Naive B cell (primary cell): ENCODE results near the gene RBPJ. TPM values are rescaled to one million over a fixed set of nuclear protein-coding genes. Genes with fewer than 3 reads are reported as not detected.

Experiments
- ATAC-seq, 2 donors: fragments of 150-1000 bp; cut with Tn5 transposase; 2 replicates each; pipeline ENCODE4 v1.10.0; 2021; ENCODE audit warnings: low read depth in 2 of 2, mild to moderate bottlenecking in 2 of 2, moderate library complexity in 2 of 2
- DNase-seq: peaks from one replicate; pipeline ENCODE4 v3.0.0; 2022
- H3K27ac Mint-ChIP-seq, 6 donors: one replicate each; pipeline ENCODE4 v1.8.0; 2020 to 2022; ENCODE audit warnings: mild to moderate bottlenecking in 6 of 6, mixed read lengths in 6 of 6, moderate library complexity in 5 of 6, inconsistent platforms in 2 of 6
- H3K27me3 Mint-ChIP-seq, 3 donors: one replicate each; pipeline ENCODE4 v1.8.0; 2021 to 2022; ENCODE audit warnings: mixed read lengths in 3 of 3, mild to moderate bottlenecking in 1 of 3
- H3K36me3 Mint-ChIP-seq, 2 donors: one replicate each; pipeline ENCODE4 v1.8.0; 2020 to 2022; ENCODE audit warnings: mixed read lengths in 2 of 2, inconsistent platforms in 1 of 2, mild to moderate bottlenecking in 1 of 2
- H3K4me1 Mint-ChIP-seq, 3 donors: one replicate each; pipeline ENCODE4 v1.8.0; 2020 to 2022; ENCODE audit warnings: mixed read lengths in 3 of 3, inconsistent platforms in 1 of 3, mild to moderate bottlenecking in 1 of 3, moderate library complexity in 1 of 3
- H3K4me3 Mint-ChIP-seq, 8 donors: one replicate each; pipeline ENCODE4 v1.8.0; 2020 to 2022; ENCODE audit warnings: mild to moderate bottlenecking in 8 of 8, mixed read lengths in 8 of 8, moderate library complexity in 8 of 8, inconsistent platforms in 2 of 8
- H3K9me3 Mint-ChIP-seq, 7 donors: one replicate each; pipeline ENCODE4 v1.8.0; 2020 to 2022; ENCODE audit warnings: mixed read lengths in 7 of 7, mild to moderate bottlenecking in 5 of 7, inconsistent platforms in 2 of 7, moderate library complexity in 1 of 7
- polyA plus RNA-seq, 6 donors: library from polyadenylated mRNA; unstranded; fragments of 300-500 nt; fragmentation: Illumina TruSeq; gene quantifications; one replicate each; pipeline ENCODE4 v1.2.3, GENCODE V29; 2021; ENCODE audit warnings: low read depth in 6 of 6

The RBPJ gene
- polyA plus RNA-seq, 6 donors from 2014 or later: 35.7 to 82.1 (median 49.6) TPM

GRCh38 chr4:26294904-26295303, 25.9 kb upstream of the RBPJ start:
- H3K4me1 Mint-ChIP-seq: no peaks in the 10 kb centered on the region
- ATAC-seq: no peak
- no peak for DNase-seq
- H3K27me3 Mint-ChIP-seq: peaks cover 13 to 27% (median 16%) of the 10 kb centered on the region in 3 donors
- no peak overlapping the region for H3K4me3 Mint-ChIP-seq
- H3K9me3 Mint-ChIP-seq: no peaks in the 10 kb centered on the region
- peak overlapping the region in 1 of 6 donors; percentile 33 for H3K27ac Mint-ChIP-seq
- no peaks in the 10 kb centered on the region for H3K36me3 Mint-ChIP-seq

DNA sequence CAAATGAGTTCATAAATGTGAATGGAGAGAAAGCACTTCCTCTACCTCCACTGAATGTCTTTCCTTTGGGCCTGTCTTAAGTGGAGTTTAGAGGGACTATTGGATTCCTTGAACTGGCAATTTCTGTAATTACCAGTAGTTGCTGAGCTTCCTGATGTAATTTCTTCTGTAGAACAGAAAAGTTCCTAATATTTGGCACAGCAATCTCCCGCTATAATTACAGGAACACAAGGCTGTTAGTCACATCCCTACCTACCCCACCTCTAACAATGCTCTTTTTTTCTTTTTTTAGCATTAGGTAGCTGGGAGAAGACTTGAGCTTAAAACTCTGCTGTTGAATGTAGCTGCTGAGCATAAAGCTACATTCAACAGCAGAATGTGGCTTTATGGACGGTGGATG, 24.8 kb upstream of the RBPJ start:
- H3K9me3 Mint-ChIP-seq: no peaks in the 10 kb centered on the region
- H3K36me3 Mint-ChIP-seq: no peaks in the 10 kb centered on the region
- no peak overlapping the region for H3K4me3 Mint-ChIP-seq
- peaks cover 13 to 25% (median 16%) of the 10 kb centered on the region in 3 donors for H3K27me3 Mint-ChIP-seq
- ATAC-seq: no peak
- no peak overlapping the region for H3K27ac Mint-ChIP-seq
- H3K4me1 Mint-ChIP-seq: no peaks in the 10 kb centered on the region
- no peak for DNase-seq

GRCh38 chr4:26296514-26296913, 24.3 kb upstream of the RBPJ start:
- Mint-ChIP-seq H3K27me3 (peaks cover 13 to 21% (median 16%) of the 10 kb centered on the region in 3 donors), H3K9me3 (no peaks in the 10 kb centered on the region), H3K36me3 (no peaks in the 10 kb centered on the region), H3K27ac (peak overlapping the region in 1 of 6 donors; percentile 80), H3K4me3 (no peak overlapping the region), H3K4me1 (no peaks in the 10 kb centered on the region)
- DNase-seq (no peak), ATAC-seq (no peak)

GRCh38 chr4:26297219-26297618, 23.6 kb upstream of the RBPJ start:
- no peak overlapping the region for H3K4me3 Mint-ChIP-seq
- H3K36me3 Mint-ChIP-seq: no peaks in the 10 kb centered on the region
- peak overlapping the region in 1 of 6 donors; percentile 76 for H3K27ac Mint-ChIP-seq
- H3K9me3 Mint-ChIP-seq: no peaks in the 10 kb centered on the region
- H3K4me1 Mint-ChIP-seq: no peaks in the 10 kb centered on the region
- DNase-seq (no peak), ATAC-seq (no peak)
- peaks cover 13 to 21% (median 16%) of the 10 kb centered on the region in 3 donors for H3K27me3 Mint-ChIP-seq

- no peak overlapping the region for H3K27ac Mint-ChIP-seq
Measured at GRCh38 chr4:26298198-26298947, 22.4 kb upstream of the RBPJ start.

DNA sequence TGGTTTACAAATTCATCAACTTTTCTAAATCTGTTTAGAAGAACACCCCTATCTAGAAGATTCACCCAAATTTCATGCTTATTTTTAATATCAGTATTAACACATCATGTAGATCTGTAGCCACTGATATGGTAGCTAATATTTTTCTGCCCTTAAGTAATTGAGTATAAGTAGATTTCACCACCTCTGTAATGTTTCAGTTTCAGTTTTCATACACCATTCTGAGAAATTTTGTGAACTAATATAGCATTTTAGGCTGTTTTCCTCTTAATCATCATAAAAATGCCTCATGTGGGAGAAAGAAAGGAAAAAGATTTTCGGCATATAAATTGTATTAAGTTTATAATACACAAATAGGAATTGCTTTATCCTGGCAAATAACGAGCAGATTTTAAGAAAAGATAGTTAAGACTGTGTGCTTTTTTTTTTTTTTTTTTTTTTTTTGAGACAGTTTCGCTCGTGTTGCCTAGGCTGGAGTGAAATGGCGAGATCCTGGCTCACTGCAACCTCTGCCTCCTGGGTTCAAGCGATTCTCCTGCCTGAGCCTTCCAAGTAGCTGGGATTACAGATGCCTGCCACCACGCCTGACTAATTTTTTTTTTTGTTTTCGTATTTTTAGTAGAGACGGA, 21.4 kb upstream of the RBPJ start:
- no peaks in the 10 kb centered on the region for H3K36me3 Mint-ChIP-seq
- no peaks in the 10 kb centered on the region for H3K4me1 Mint-ChIP-seq
- H3K27ac Mint-ChIP-seq: no peak overlapping the region
- peak overlapping the region in 1 of 8 donors; percentile 35 for H3K4me3 Mint-ChIP-seq
- no peaks in the 10 kb centered on the region for H3K9me3 Mint-ChIP-seq
- DNase-seq (no peak), ATAC-seq (no peak)
- peaks cover 8 to 21% (median 12%) of the 10 kb centered on the region in 3 donors for H3K27me3 Mint-ChIP-seq

More at GRCh38 chr4:26298198-26298947, 22.4 kb upstream of the RBPJ start:
- no peak for ATAC-seq
- peaks cover 13 to 21% (median 16%) of the 10 kb centered on the region in 3 donors for H3K27me3 Mint-ChIP-seq
- H3K9me3 Mint-ChIP-seq: no peaks in the 10 kb centered on the region
- no peaks in the 10 kb centered on the region for H3K4me1 Mint-ChIP-seq
- no peak overlapping the region for H3K4me3 Mint-ChIP-seq
- no peaks in the 10 kb centered on the region for H3K36me3 Mint-ChIP-seq
- DNase-seq: no peak

- H3K9me3 Mint-ChIP-seq: no peaks in the 10 kb centered on the region
- no peak overlapping the region for H3K4me3 Mint-ChIP-seq
- peaks cover 0 to 12% (median 5%) of the 10 kb centered on the region in 3 donors for H3K27me3 Mint-ChIP-seq
- no peaks in the 10 kb centered on the region for H3K4me1 Mint-ChIP-seq
- no peak for DNase-seq
- no peak for ATAC-seq
- no peak overlapping the region for H3K27ac Mint-ChIP-seq
- H3K36me3 Mint-ChIP-seq: no peaks in the 10 kb centered on the region
Measured at GRCh38 chr4:26300314-26301307, 20.2 kb upstream of the RBPJ start.

DNA sequence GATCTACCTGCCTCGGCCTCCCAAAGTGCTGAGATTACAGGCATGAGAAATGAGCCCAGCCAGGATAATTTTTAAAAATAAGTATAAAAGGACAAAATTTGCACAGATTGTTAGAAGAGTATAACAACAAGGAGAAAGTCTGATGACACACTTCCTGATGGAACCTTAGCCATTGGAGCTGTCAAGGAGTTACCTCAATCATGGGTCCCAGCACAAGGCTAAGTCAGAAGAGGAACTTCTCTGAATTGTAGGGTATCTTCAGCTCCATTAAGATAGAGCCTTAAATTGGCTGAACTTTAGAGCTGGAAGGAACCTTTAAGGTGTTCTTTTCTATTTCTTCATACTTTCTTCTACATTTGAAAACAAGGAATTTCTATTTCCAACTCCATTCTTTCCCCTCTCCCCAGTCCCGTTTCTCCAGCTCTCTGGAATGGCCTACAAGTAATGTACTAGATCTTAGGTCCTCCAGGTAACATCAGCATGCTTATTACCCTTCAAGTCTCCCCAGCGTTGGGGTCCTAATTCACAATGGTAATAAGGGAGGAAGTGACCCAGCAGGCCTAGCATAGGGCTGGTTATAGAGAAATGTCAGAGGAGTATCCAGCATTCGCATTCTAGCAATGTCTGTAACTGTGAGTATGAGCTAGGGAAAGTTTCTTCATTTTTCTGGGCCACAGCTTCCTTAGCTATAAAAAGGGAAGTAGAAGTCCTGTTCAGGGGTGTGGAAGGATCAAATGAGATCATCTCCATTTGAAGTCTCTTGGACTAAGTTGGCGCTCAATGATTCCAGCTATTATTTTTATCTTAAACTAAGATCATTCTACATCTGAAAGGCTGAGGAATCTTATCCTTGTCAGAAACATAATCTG, 18.5 kb upstream of the RBPJ start:
- no peaks in the 10 kb centered on the region for H3K4me1 Mint-ChIP-seq
- H3K4me3 Mint-ChIP-seq: no peak overlapping the region
- H3K36me3 Mint-ChIP-seq: no peaks in the 10 kb centered on the region
- peaks cover 0 to 10% (median 5%) of the 10 kb centered on the region in 3 donors for H3K27me3 Mint-ChIP-seq
- no peak overlapping the region for H3K27ac Mint-ChIP-seq
- ATAC-seq (no peak), DNase-seq (no peak)
- H3K9me3 Mint-ChIP-seq: no peaks in the 10 kb centered on the region

DNA sequence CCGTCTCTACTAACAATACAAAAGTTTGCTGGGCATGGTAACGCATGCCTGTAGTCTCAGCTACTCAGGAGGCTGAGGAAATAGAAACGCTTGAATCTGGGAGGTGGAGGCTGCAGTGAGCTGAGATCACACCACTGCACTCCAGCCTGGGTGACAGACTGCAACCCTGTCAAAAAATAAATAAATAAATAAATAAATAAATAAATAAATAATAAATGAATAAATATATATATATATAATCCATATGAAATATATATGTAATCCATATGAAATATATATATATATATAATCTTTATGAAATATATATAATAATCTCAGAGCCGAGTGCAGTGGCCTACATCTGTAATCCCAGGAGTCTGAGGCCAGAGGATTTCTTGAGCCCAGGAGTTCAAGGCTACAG, 17.8 kb upstream of the RBPJ start:
- Mint-ChIP-seq H3K36me3 (no peaks in the 10 kb centered on the region), H3K27ac (no peak overlapping the region), H3K9me3 (no peaks in the 10 kb centered on the region), H3K4me1 (no peaks in the 10 kb centered on the region), H3K4me3 (no peak overlapping the region), H3K27me3 (peaks cover 0 to 9% (median 4%) of the 10 kb centered on the region in 3 donors)
- DNase-seq (no peak), ATAC-seq (no peak)

DNA sequence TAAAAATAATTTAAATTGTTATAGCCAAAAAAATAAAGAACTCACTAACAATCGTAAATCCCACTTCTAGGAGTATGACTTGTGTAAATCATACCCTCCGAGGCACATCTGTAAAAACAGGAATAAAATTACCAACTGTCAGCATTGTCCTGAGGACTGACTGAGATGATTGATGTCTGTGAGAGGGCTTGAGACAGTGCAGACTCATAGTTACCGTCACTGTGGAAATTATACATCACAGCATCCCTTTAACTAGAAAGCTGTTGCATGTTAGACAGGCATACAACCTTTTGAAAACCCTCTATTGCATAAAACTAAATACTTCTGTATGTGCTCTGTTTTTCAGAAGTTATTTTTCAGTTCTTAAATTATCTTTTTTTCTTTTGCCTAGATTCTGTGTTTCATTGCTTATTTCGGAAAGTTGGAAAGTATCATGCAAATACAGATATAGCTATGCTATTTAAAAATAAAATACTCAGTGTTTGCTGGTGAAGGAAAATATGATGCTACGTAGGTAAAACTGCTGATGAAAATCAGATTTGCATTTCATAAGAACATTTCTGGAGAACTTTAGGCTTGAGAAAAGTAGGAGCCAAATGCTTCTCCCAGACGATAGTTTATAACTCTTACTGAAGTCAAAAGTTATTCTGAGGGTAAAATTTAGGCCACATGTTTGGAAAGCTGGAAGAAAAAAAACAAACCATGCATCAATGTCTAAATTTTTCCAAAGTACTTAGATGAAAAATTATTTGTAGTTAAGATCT, 13.6 kb upstream of the RBPJ start:
- H3K27me3 Mint-ChIP-seq: peaks cover 0 to 3% (median 0%) of the 10 kb centered on the region in 3 donors
- H3K36me3 Mint-ChIP-seq: no peaks in the 10 kb centered on the region
- H3K4me3 Mint-ChIP-seq: no peak overlapping the region
- DNase-seq (no peak), ATAC-seq (no peak)
- H3K9me3 Mint-ChIP-seq: no peaks in the 10 kb centered on the region
- peaks cover 1 to 3% (median 2%) of the 10 kb centered on the region in 3 donors for H3K4me1 Mint-ChIP-seq
- no peak overlapping the region for H3K27ac Mint-ChIP-seq

DNA sequence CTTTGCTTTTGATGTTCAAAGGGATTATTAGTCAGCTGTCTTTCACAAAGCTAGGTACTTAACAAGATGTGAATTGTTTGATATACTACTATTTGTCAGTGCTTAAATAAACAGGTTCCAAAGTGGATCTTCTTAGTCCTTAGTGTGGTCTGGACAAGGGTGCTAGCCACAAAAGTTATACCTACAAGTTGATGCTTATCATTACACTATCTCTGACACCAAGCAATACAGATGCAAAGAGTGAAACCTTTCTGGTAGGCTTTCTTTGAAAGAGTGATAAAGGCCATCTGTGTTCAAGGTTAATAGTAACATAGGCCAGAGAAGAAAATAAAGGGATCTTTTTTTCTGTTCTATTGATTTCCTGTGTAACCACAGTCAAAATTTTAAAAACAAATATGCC, 12.2 kb upstream of the RBPJ start:
- ATAC-seq (no peak), DNase-seq (no peak)
- H3K4me1 Mint-ChIP-seq: peaks cover 7 to 10% (median 10%) of the 10 kb centered on the region in 3 donors
- no peaks in the 10 kb centered on the region for H3K9me3 Mint-ChIP-seq
- no peaks in the 10 kb centered on the region for H3K36me3 Mint-ChIP-seq
- H3K27me3 Mint-ChIP-seq: peaks cover 0 to 3% (median 0%) of the 10 kb centered on the region in 3 donors
- no peak overlapping the region for H3K27ac Mint-ChIP-seq
- H3K4me3 Mint-ChIP-seq: no peak overlapping the region

DNA sequence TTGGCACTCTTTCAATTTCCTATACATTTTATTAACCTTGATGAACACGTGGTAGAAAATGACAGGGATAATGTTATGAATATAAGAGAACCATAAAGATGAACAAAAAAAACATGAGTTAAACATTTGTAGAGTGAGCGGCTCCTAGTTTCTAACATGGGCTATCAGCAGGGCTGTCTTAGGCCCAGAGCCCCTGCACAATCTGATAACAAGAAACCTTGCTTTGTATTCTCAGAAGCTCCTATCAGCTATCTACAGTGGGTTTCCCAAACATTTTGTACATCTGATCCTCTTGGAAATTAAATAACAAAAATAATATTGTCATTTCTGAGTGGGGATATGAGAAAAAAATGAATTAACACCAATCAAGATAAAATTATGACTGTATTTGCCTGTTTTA, 10.6 kb upstream of the RBPJ start:
- Mint-ChIP-seq H3K4me1 (peaks cover 7 to 10% (median 10%) of the 10 kb centered on the region in 3 donors), H3K9me3 (peaks cover 2 to 9% (median 3%) of the 10 kb centered on the region in 7 donors), H3K4me3 (no peak overlapping the region), H3K36me3 (no peaks in the 10 kb centered on the region), H3K27me3 (peaks cover 0 to 3% (median 0%) of the 10 kb centered on the region in 3 donors), H3K27ac (no peak overlapping the region)
- ATAC-seq (no peak), DNase-seq (no peak)
